HL-60 (cell line): Measurements from ENCODE around the gene ITPA.

ENCODE experiments used
- DNase-seq, 2 experiments: peaks; one replicate each; pipeline ENCODE4 v3.0.0-alpha.2; 2010 to 2020; ENCODE audit warnings: low read depth in 1 of 2, low spot score in 1 of 2
- H3K27ac ChIP-seq: fragments of 250-450 bp; sonication (Bioruptor Pico); replicated peaks from 2 replicates; pipeline ENCODE4 v1.5.1; 2020; ENCODE audit warnings: mild to moderate bottlenecking, moderate library complexity
- H3K27me3 ChIP-seq: fragments of 250-450 bp; sonication (Bioruptor Pico); 2 replicates; pipeline ENCODE4 v1.5.1; 2021; ENCODE audit warnings: mild to moderate bottlenecking, moderate library complexity; ENCODE audit not compliant: insufficient read depth, poor library complexity, severe bottlenecking
- H3K4me3 ChIP-seq: replicated peaks from 2 replicates; pipeline ENCODE4 v1.5.1; 2011; ENCODE audit warnings: mild to moderate bottlenecking, control low read depth, low read length; ENCODE audit not compliant: insufficient read depth
- CTCF ChIP-seq: IDR thresholded peaks from one replicate; pipeline ENCODE4 v1.5.1; 2011; ENCODE audit warnings: low read length, control low read depth, inconsistent platforms; ENCODE audit not compliant: insufficient read depth
- GABPA ChIP-seq: IDR thresholded peaks from 2 replicates; pipeline ENCODE4 v1.6.1; 2012; ENCODE audit warnings: low read depth
- POLR2AphosphoS5 ChIP-seq: IDR thresholded peaks from 2 replicates; pipeline ENCODE4 v1.6.1; 2012; ENCODE audit warnings: low read depth
- REST ChIP-seq: IDR thresholded peaks from 2 replicates; pipeline ENCODE4 v1.6.1; 2012; ENCODE audit warnings: low read depth; ENCODE audit not compliant: insufficient replicate concordance
- SPI1 ChIP-seq: IDR thresholded peaks from 2 replicates; pipeline ENCODE4 v1.6.1; 2012; ENCODE audit warnings: low read depth, mild to moderate bottlenecking, borderline replicate concordance

ITPA gene

GRCh38 chr20:3223994-3224680, 14.8 kb downstream of the ITPA start:
- DNase-seq: no peak
- no peaks in the 10 kb centered on the region for H3K27me3 ChIP-seq
- no peak for TF ChIP-seq CTCF
- no peak for TF ChIP-seq REST
- no peak for TF ChIP-seq POLR2AphosphoS5
- no peak for TF ChIP-seq GABPA
- no peak for TF ChIP-seq SPI1
- no peak overlapping the region for H3K27ac ChIP-seq
- H3K4me3 ChIP-seq: no peak overlapping the region

- H3K27ac ChIP-seq: no peak overlapping the region
- no peak for TF ChIP-seq CTCF
- TF ChIP-seq REST: no peak
- TF ChIP-seq SPI1: no peak
- no peak for TF ChIP-seq GABPA
- TF ChIP-seq POLR2AphosphoS5: no peak; the same call in 1 of the 2 replicates
- H3K4me3 ChIP-seq: no peak overlapping the region
These were observed 15.6 kb downstream of the ITPA start for GRCh38 chr20:3224681-3225421.

GRCh38 chr20:3226093-3226492, 16.8 kb downstream of the ITPA start:
- no peak for DNase-seq
- TF ChIP-seq SPI1: no peak
- no peak for TF ChIP-seq CTCF
- TF ChIP-seq GABPA: no peak
- H3K27me3 ChIP-seq: no peaks in the 10 kb centered on the region
- H3K27ac ChIP-seq: no peak overlapping the region
- H3K4me3 ChIP-seq: no peak overlapping the region

More at GRCh38 chr20:3224681-3225421, 15.6 kb downstream of the ITPA start:
- no peaks in the 10 kb centered on the region for H3K27me3 ChIP-seq
- no peak for DNase-seq
